ENCODE data around the gene ARMC10. TPM values are rescaled to one million over a fixed set of nuclear protein-coding genes. Genes with fewer than 3 reads are reported as not detected.
A peak's percentile ranks its signal among the peaks of the same experiment; 100 is the strongest.

Gene ARMC10
- total and polyA plus RNA-seq, 7 experiments from 2014 or later = 13.6 to 46.4 (median 27.8) TPM

DNA sequence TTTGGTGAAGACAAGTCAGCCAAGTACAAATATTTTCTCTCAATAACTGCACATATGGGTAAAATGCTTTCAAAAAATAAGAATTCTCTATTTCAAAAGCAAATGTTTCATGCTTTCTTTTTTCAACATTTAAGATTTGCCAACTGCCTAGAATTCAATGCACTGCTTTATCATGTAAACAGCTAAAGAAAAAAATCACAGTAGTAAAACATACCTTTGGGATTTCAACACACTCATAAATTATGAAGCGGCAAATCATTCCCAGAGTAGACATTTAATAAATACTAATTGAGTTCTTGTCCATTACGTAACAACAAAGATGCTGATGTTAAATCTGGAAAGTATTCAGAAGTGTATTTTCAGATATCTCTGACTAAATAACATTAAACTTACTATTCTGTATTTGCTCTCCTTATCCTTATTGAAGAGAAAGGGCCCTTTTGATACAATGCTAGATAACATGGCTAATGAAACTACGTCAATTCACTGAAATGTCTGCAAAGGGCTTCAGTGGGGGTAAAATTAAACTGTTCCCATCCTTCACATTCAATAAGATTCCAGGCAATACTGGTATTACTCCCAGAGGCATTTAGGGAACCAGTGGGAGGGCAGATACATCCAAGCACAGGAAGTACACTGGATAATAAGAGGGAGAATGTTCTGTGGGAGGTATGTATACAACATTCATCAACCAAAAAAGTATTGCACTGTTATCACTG is 60.1 kb downstream of the ARMC10 start:
- H3K27me3 Mint-ChIP-seq = no peaks in the 10 kb centered on the region
- no peaks in the 10 kb centered on the region for H3K4me1 ChIP-seq (ENCODE audit: control insufficient read depth in 2 of 2, insufficient read depth in 2 of 2, low read length in 2 of 2)
- peaks cover 0 to 20% (median 4%) of the 10 kb centered on the region in 5 donors for H3K36me3 Mint-ChIP-seq
- no peaks in the 10 kb centered on the region for H3K27me3 ChIP-seq (ENCODE audit: control insufficient read depth in 2 of 2, insufficient read depth in 2 of 2, low read length in 2 of 2)
- ATAC-seq (no peak), DNase-seq (no peak)
- no peak overlapping the region for H3K4me3 ChIP-seq (ENCODE audit: low read length)
- peaks cover 0 to 3% (median 0%) of the 10 kb centered on the region in 11 donors for H3K9me3 Mint-ChIP-seq
- peak overlapping the region in 1 of 9 donors; percentile 26 for H3K27ac Mint-ChIP-seq
- intact Hi-C loops (cut with micrococcal nuclease) = no loop called here
- H3K4me1 Mint-ChIP-seq = peaks cover 4 to 23% (median 17%) of the 10 kb centered on the region in 7 donors
- POLR2A ChIA-PET = no interaction called here
- no peak overlapping the region for H3K27ac ChIP-seq (ENCODE audit: low read depth, low read length)
- no peak overlapping the region for H3K4me3 Mint-ChIP-seq
- no peaks in the 10 kb centered on the region for H3K9me3 ChIP-seq (ENCODE audit: control insufficient read depth in 2 of 3, low read length in 3 of 3)
- CTCF ChIA-PET = no interaction called here
- no peaks in the 10 kb centered on the region for H3K36me3 ChIP-seq (ENCODE audit: control insufficient read depth in 2 of 3, insufficient read depth in 3 of 3, low read length in 3 of 3)

DNA sequence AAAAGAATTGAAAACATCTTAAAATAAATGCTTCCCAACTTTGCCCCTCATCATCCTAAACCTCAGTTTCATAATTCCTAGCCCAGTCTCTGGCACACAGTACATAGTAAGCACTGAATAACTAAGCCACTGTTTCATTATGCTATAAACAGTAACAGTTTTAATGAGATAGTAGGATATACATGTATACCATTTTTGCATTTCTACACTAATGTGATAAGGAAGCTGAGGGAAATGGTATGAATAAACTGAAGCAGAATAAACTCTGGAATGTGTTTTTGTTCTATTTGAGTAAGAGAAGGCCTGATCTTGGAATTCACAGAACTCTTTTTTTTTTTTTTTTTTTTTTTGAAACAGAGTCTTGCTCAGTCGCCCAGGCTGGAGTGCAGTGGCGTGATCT is 65.1 kb downstream of the ARMC10 start:
- ATAC-seq (no peak), DNase-seq (no peak)
- H3K9me3 ChIP-seq (ENCODE audit: control insufficient read depth in 2 of 3, low read length in 3 of 3) = no peaks in the 10 kb centered on the region
- H3K36me3 ChIP-seq (ENCODE audit: control insufficient read depth in 2 of 3, insufficient read depth in 3 of 3, low read length in 3 of 3) = no peaks in the 10 kb centered on the region
- Mint-ChIP-seq H3K4me3 (no peak overlapping the region), H3K36me3 (peaks cover 6 to 32% (median 14%) of the 10 kb centered on the region in 5 donors), H3K27me3 (no peaks in the 10 kb centered on the region), H3K9me3 (peaks cover 0 to 21% (median 0%) of the 10 kb centered on the region in 11 donors), H3K27ac (no peak overlapping the region), H3K4me1 (peaks cover 0 to 9% (median 4%) of the 10 kb centered on the region in 7 donors)
- no peak overlapping the region for H3K4me3 ChIP-seq (ENCODE audit: low read length)
- CTCF ChIA-PET = interaction anchor here (0.7 kb wide), 1 partner anchor 125 kb away, joined by 4 read pairs; no protein-coding TSS in a partner anchor
- intact Hi-C loops (cut with micrococcal nuclease) = no loop called here
- no peaks in the 10 kb centered on the region for H3K27me3 ChIP-seq (ENCODE audit: control insufficient read depth in 2 of 2, insufficient read depth in 2 of 2, low read length in 2 of 2)
- H3K27ac ChIP-seq (ENCODE audit: low read depth, low read length) = no peak overlapping the region
- H3K4me1 ChIP-seq (ENCODE audit: control insufficient read depth in 2 of 2, insufficient read depth in 2 of 2, low read length in 2 of 2) = no peaks in the 10 kb centered on the region
- POLR2A ChIA-PET = no interaction called here

DNA sequence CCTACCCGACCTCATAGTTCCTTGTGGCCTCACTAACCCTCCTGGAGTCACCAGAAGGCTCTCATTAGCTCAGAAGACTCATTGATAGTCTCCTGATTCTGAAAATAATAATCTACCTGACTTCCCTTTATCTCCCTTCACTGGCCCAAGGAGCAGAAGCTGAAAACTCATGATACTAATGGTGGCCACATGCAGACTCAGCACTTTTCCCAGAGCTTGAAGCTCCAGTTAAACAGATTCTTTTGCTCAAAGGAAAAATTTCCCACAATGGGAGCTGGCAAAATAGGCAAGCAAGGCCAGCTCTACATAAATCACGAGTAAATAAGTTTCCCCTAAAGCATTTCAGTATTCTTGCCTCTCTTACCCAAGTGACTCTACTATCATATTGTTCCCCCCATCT is 65.7 kb downstream of the ARMC10 start:
- Histone ChIP-seq H3K4me3 (ENCODE audit: low read length) (no peak overlapping the region), H3K27ac (ENCODE audit: low read depth, low read length) (no peak overlapping the region), H3K4me1 (ENCODE audit: control insufficient read depth in 2 of 2, insufficient read depth in 2 of 2, low read length in 2 of 2) (no peaks in the 10 kb centered on the region), H3K36me3 (ENCODE audit: control insufficient read depth in 2 of 3, insufficient read depth in 3 of 3, low read length in 3 of 3) (no peaks in the 10 kb centered on the region), H3K27me3 (ENCODE audit: control insufficient read depth in 2 of 2, insufficient read depth in 2 of 2, low read length in 2 of 2) (no peaks in the 10 kb centered on the region), H3K9me3 (ENCODE audit: control insufficient read depth in 2 of 3, low read length in 3 of 3) (no peaks in the 10 kb centered on the region)
- H3K4me1 Mint-ChIP-seq = peaks cover 0 to 11% (median 6%) of the 10 kb centered on the region in 7 donors
- no peaks in the 10 kb centered on the region for H3K27me3 Mint-ChIP-seq
- H3K36me3 Mint-ChIP-seq = peaks cover 6 to 32% (median 14%) of the 10 kb centered on the region in 5 donors
- POLR2A ChIA-PET = no interaction called here
- ATAC-seq (no peak), DNase-seq (no peak)
- H3K27ac Mint-ChIP-seq = peak overlapping the region in 1 of 9 donors; percentile 7
- no peak overlapping the region for H3K4me3 Mint-ChIP-seq
- H3K9me3 Mint-ChIP-seq = peaks cover 0 to 21% (median 0%) of the 10 kb centered on the region in 11 donors
- CTCF ChIA-PET = interaction anchor here (0.7 kb wide), 1 partner anchor 125 kb away, joined by 4 read pairs; no protein-coding TSS in a partner anchor
- intact Hi-C loops (cut with micrococcal nuclease) = no loop called here

DNA sequence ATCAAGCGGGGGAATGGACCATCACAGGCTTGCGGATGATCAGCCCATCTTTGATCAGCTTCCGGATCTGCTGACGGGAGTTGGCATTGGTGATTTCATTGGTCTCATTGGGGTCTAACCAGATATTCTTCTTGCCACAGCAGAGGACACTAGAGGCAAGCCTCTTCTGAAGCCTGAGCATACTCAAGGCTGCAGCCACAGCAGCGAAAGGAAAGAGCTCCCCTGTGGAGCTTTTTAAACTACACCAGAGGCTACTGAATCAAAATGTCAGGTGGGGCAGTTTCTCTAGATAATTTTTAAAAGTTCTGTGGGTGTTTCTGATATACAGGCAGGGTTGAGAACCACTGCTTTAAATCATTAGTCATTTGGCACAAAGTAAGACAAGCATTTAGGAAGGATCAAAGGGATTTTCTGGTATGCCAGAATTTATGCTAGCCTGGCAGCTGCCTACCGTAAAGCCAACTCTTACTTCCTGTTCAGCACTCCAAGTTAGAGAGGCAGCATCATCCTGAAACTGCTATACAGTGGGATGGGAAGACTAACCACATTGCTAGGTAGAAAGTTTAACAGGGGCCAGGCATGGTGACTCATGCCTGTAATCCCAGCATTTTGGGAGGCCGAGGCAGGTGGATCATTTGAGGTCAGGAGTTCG is 66.9 kb downstream of the ARMC10 start:
- no peaks in the 10 kb centered on the region for H3K27me3 ChIP-seq (ENCODE audit: control insufficient read depth in 2 of 2, insufficient read depth in 2 of 2, low read length in 2 of 2)
- no peak for DNase-seq
- intact Hi-C loops (cut with micrococcal nuclease) = no loop called here
- H3K4me3 ChIP-seq (ENCODE audit: low read length) = no peak overlapping the region
- ATAC-seq = no peak
- Mint-ChIP-seq H3K4me3 (no peak overlapping the region), H3K9me3 (peaks cover 0 to 21% (median 0%) of the 10 kb centered on the region in 11 donors), H3K4me1 (peaks cover 5 to 21% (median 17%) of the 10 kb centered on the region in 7 donors), H3K27me3 (no peaks in the 10 kb centered on the region), H3K36me3 (peaks cover 6 to 32% (median 14%) of the 10 kb centered on the region in 5 donors), H3K27ac (peak overlapping the region in 1 of 9 donors; percentile 31)
- no peaks in the 10 kb centered on the region for H3K4me1 ChIP-seq (ENCODE audit: control insufficient read depth in 2 of 2, insufficient read depth in 2 of 2, low read length in 2 of 2)
- POLR2A ChIA-PET = no interaction called here
- CTCF ChIA-PET = no interaction called here
- H3K36me3 ChIP-seq (ENCODE audit: control insufficient read depth in 2 of 3, insufficient read depth in 3 of 3, low read length in 3 of 3) = no peaks in the 10 kb centered on the region
- H3K9me3 ChIP-seq (ENCODE audit: control insufficient read depth in 2 of 3, low read length in 3 of 3) = no peaks in the 10 kb centered on the region
- no peak overlapping the region for H3K27ac ChIP-seq (ENCODE audit: low read depth, low read length)

DNA sequence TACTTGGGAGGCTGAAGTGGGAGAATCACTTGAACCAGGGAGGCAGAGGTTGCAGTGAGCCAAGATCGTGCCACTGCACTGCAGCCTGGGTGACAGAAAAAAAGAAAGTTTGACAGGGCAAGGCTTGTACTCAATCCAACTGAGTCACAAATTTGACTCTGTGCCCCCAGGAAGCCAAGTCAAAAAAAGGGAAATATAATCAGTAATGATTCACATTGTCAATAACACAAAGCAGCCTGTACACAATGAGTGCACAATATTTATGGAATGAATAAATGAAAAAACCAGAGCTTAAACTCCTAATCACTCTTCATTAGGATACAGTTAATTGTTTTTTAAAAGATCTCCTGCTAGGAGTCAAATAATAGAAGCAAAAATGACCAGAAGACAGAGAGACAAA is 67.6 kb downstream of the ARMC10 start:
- Mint-ChIP-seq H3K4me3 (no peak overlapping the region), H3K27me3 (no peaks in the 10 kb centered on the region), H3K36me3 (peaks cover 6 to 32% (median 14%) of the 10 kb centered on the region in 5 donors), H3K27ac (no peak overlapping the region), H3K9me3 (peaks cover 0 to 21% (median 0%) of the 10 kb centered on the region in 11 donors), H3K4me1 (peaks cover 11 to 28% (median 23%) of the 10 kb centered on the region in 7 donors)
- Histone ChIP-seq H3K36me3 (ENCODE audit: control insufficient read depth in 2 of 3, insufficient read depth in 3 of 3, low read length in 3 of 3) (no peaks in the 10 kb centered on the region), H3K27me3 (ENCODE audit: control insufficient read depth in 2 of 2, insufficient read depth in 2 of 2, low read length in 2 of 2) (no peaks in the 10 kb centered on the region), H3K4me3 (ENCODE audit: low read length) (no peak overlapping the region), H3K4me1 (ENCODE audit: control insufficient read depth in 2 of 2, insufficient read depth in 2 of 2, low read length in 2 of 2) (peaks cover 0 to 4% of the 10 kb centered on the region in 2 donors), H3K27ac (ENCODE audit: low read depth, low read length) (no peak overlapping the region), H3K9me3 (ENCODE audit: control insufficient read depth in 2 of 3, low read length in 3 of 3) (no peaks in the 10 kb centered on the region)
- no peak for DNase-seq
- intact Hi-C loops (cut with micrococcal nuclease) = no loop called here
- ChIA-PET CTCF (no interaction called here), POLR2A (no interaction called here)
- ATAC-seq = no peak

DNA sequence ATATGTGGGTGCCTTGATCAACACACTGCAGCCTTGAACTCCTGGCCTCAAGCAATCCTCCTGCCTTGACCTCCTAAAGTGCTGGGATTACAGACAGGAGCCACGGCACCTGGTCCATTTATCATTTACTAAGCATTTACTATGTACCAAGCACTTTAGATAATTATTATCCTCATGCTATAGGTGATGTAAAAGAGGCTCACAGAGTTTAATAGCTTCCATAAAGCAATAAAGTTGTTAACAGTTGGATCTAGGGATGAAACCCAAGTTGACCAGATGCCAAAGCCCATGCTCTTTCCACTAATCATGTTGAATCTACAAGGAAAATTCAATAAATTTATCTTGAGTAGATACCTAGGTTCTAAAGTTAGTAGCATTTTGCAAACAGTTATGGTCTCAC is 68.9 kb downstream of the ARMC10 start:
- no peaks in the 10 kb centered on the region for H3K27me3 Mint-ChIP-seq

More for the DNA sequence above, 68.9 kb downstream of the ARMC10 start:
- peaks cover 23 to 41% (median 37%) of the 10 kb centered on the region in 7 donors for H3K4me1 Mint-ChIP-seq
- no peak for DNase-seq
- no peaks in the 10 kb centered on the region for H3K9me3 ChIP-seq (ENCODE audit: control insufficient read depth in 2 of 3, low read length in 3 of 3)
- H3K4me3 Mint-ChIP-seq = no peak overlapping the region
- peaks cover 6 to 29% (median 14%) of the 10 kb centered on the region in 5 donors for H3K36me3 Mint-ChIP-seq
- H3K27ac Mint-ChIP-seq = no peak overlapping the region
- H3K36me3 ChIP-seq (ENCODE audit: control insufficient read depth in 2 of 3, insufficient read depth in 3 of 3, low read length in 3 of 3) = peaks cover 0 to 2% (median 0%) of the 10 kb centered on the region in 3 experiments
- peaks cover 0 to 15% of the 10 kb centered on the region in 2 donors for H3K4me1 ChIP-seq (ENCODE audit: control insufficient read depth in 2 of 2, insufficient read depth in 2 of 2, low read length in 2 of 2)
- ChIA-PET POLR2A (no interaction called here), CTCF (no interaction called here)
- intact Hi-C loops (cut with micrococcal nuclease) = no loop called here
- H3K9me3 Mint-ChIP-seq = peaks cover 0 to 21% (median 0%) of the 10 kb centered on the region in 11 donors
- no peak overlapping the region for H3K4me3 ChIP-seq (ENCODE audit: low read length)
- no peak for ATAC-seq
- no peak overlapping the region for H3K27ac ChIP-seq (ENCODE audit: low read depth, low read length)
- no peaks in the 10 kb centered on the region for H3K27me3 ChIP-seq (ENCODE audit: control insufficient read depth in 2 of 2, insufficient read depth in 2 of 2, low read length in 2 of 2)
